ENCODE results near the gene SYTL2. TPM values are rescaled to one million over a fixed set of nuclear protein-coding genes. Genes with fewer than 3 reads are reported as not detected.

Gene SYTL2
- total RNA-seq, 6 experiments from 2014 or later = 4.2 to 14.9 (median 8.7) TPM

DNA sequence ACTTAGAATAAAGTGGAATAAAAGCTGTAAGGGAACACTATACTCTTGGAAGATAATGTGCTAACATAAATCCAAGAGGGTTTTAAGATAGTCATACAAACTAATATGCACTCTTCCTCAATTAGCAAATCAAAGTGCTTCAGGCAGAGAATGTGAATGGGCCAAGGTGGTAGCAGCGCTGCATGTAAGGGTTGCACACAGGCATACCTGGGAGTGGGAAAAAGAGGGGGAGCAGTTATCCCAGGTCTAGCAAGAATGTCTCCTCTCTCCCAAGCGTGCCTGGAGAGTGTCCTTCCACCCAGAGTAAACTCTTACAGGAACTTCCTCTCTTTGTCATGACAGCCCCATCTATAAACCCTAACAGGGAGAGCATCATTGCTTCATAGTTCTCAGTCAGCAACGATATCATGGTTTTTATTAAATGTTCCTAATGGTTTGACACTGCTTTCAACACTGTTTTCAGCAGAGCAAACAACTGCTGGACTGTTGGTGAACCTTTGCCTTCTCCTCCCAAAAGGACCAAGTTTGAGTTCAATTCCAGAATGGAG is 61.6 kb downstream of the SYTL2 start:
- Histone ChIP-seq H3K36me3 (no peaks in the 10 kb centered on the region), H3K4me3 (no peak overlapping the region), H3K27me3 (no peaks in the 10 kb centered on the region), H3K4me1 (peaks cover 0 to 5% (median 0%) of the 10 kb centered on the region in 4 donors), H3K27ac (no peak overlapping the region), H3K9me3 (no peaks in the 10 kb centered on the region)
- no peak for DNase-seq
- intact Hi-C loops (cut with DNase I) = no loop called here
- ATAC-seq = peak in 3 of 4 donors; percentile 25 to 34 (median 30)
- no peak for TF ChIP-seq CTCF (IDR thresholded peaks at IDR 0.05)
- no peak for TF ChIP-seq POLR2A (IDR thresholded peaks at IDR 0.05)
- 58% methylated on average over 3 of the region's 3 CpGs for WGBS (ENCODE audit: insufficient coverage, low coverage, low lambda C conversion rate, missing lambda C conversion rate)

DNA sequence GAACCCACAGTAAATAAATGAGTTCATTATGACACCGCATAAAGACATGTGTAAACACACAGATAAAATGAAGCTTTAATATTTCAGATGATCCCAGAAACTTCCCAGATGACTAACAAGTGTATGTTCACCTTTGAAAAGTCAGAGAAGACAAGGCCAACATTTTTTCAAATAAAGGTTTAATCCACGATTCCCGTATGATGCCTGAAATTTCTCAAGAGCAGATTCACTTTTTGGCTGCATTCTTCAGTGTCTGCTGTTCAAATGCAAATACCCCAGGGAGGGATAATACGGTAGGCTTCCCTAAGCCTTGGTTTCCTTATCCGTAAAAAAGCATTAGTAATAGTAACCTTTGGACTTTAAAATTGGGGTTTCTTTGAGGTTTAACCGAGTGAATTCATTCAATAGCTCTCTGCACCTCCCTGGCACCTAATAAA is 62.5 kb downstream of the SYTL2 start:
- Histone ChIP-seq H3K27me3 (no peaks in the 10 kb centered on the region), H3K4me3 (no peak overlapping the region), H3K9me3 (no peaks in the 10 kb centered on the region), H3K36me3 (no peaks in the 10 kb centered on the region), H3K4me1 (peaks cover 0 to 5% (median 0%) of the 10 kb centered on the region in 4 donors), H3K27ac (no peak overlapping the region)
- intact Hi-C loops (cut with DNase I) = no loop called here
- WGBS (ENCODE audit: insufficient coverage, low coverage, low lambda C conversion rate, missing lambda C conversion rate) = 70% methylated on average over 6 of the region's 6 CpGs
- no peak for TF ChIP-seq CTCF (IDR thresholded peaks at IDR 0.05)
- no peak for TF ChIP-seq POLR2A (IDR thresholded peaks at IDR 0.05)
- DNase-seq = no peak
- ATAC-seq = no peak

- peaks cover 0 to 5% (median 0%) of the 10 kb centered on the region in 4 donors for H3K4me1 ChIP-seq
- H3K27me3 ChIP-seq = no peaks in the 10 kb centered on the region
- 28% methylated on average over 2 of the region's 2 CpGs for WGBS (ENCODE audit: insufficient coverage, low coverage, low lambda C conversion rate, missing lambda C conversion rate)
- no peak overlapping the region for H3K27ac ChIP-seq
- no peaks in the 10 kb centered on the region for H3K36me3 ChIP-seq
- no peak for DNase-seq
- no peak overlapping the region for H3K4me3 ChIP-seq
- H3K9me3 ChIP-seq = no peaks in the 10 kb centered on the region
- TF ChIP-seq POLR2A (IDR thresholded peaks at IDR 0.05) = no peak
- no peak for TF ChIP-seq CTCF (IDR thresholded peaks at IDR 0.05)
- peak in 2 of 4 donors; percentile 41 to 64 for ATAC-seq
- intact Hi-C loops (cut with DNase I) = no loop called here
Observed at GRCh38 chr11:85746670-85747069, 64.3 kb downstream of the SYTL2 start.

- DNase-seq (no peak), ATAC-seq (peak in 3 of 4 donors; percentile 27 to 68 (median 54))
- Histone ChIP-seq H3K36me3 (no peaks in the 10 kb centered on the region), H3K4me1 (peaks cover 0 to 5% (median 0%) of the 10 kb centered on the region in 4 donors), H3K4me3 (no peak overlapping the region), H3K27me3 (no peaks in the 10 kb centered on the region), H3K9me3 (no peaks in the 10 kb centered on the region), H3K27ac (no peak overlapping the region)
- TF ChIP-seq CTCF (IDR thresholded peaks at IDR 0.05) (no peak), POLR2A (IDR thresholded peaks at IDR 0.05) (no peak)
- whole genome bisulfite sequencing (ENCODE audit: insufficient coverage, low coverage, low lambda C conversion rate, missing lambda C conversion rate) = 49% methylated on average over 3 of the region's 3 CpGs
- intact Hi-C loops (cut with DNase I) = no loop called here
Observed at GRCh38 chr11:85745626-85746025, 65.3 kb downstream of the SYTL2 start.

All from right lobe of liver (tissue), 6 donors.